Stimulated activated CD4-positive, alpha-beta T cell treated with anti-CD3 and anti-CD28 coated beads, Interleukin-1b, Interleukin-23, amount 100 ng/mL, for 24 hours (primary cell): Measurements from ENCODE around the gene ASIC4.
A peak's percentile ranks its signal among the peaks of the same experiment; 100 is the strongest.

Source experiments
- DNase-seq, 4 experiments: peaks; one replicate each; pipeline ENCODE4 v3.0.0-alpha.2; 2020; ENCODE audit warnings: low read depth in 4 of 4, low spot score in 1 of 4

The ASIC4 gene

DNA sequence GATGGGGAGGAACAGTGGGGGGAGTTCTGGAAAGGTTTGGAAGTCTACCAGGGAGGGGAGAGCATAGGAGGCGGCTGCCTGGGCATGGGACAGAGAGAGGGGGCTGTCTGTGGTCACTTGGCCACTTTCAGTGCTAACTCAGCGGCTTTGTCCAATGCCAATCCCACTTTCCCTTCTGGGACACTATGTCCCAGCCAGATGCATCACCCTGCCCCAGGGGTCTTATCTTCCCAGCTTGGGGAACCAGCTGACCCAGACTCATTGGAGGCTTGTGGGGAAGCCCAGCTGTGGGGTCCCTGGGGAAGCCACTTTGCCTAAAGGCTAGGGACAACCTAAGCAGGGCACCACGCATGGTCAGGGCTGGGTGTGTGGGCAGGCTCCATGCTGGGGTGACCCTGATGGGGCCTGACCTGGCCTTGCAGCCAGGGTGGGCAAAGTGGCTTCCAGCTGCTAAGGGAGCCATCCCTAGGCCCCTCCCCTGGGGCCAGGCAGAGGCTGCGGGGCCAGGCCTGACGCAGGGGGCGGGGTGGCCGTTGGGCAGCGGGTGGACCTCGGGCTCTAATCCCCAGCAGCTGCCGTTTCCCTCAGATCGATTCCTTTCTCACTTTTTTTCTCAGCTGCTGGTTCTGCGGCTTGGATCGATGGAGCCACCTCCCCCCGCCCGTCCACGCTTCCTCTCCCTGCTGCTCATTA, 1.6 kb upstream of the ASIC4 start:
- DNase-seq, result no peak

DNA sequence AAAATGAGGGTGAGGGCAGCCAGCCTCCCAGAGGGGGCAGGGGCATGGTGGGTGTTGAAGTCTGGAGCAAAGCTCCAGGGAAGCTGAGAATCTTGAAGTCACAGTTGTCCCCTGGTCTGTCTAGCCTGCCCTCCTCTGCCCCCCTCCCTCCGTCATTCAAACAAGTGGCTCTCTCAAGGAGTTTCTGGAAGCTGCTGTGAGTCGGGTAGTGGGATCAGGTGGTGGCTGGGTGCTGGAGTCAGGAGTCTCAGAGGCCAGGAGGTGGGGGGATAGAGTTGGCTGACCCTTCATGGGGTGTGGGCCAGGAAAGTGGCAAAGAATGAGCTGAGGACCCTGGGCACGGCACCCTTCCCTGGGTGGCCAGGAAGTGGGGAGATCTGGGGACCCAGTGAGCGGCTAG, 495 bp upstream of the ASIC4 start:
- no peak for DNase-seq

DNA sequence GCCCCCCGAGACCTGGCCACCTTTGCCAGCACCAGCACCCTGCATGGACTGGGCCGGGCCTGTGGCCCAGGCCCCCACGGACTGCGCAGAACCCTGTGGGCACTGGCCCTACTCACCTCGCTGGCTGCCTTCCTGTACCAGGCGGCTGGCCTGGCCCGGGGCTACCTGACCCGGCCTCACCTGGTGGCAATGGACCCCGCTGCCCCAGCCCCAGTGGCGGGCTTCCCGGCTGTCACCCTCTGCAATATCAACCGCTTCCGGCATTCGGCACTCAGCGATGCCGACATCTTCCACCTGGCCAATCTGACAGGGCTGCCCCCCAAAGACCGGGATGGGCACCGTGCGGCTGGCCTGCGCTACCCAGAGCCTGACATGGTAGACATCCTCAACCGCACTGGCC, 554 bp downstream of the ASIC4 start:
- DNase-seq, result no peak

DNA sequence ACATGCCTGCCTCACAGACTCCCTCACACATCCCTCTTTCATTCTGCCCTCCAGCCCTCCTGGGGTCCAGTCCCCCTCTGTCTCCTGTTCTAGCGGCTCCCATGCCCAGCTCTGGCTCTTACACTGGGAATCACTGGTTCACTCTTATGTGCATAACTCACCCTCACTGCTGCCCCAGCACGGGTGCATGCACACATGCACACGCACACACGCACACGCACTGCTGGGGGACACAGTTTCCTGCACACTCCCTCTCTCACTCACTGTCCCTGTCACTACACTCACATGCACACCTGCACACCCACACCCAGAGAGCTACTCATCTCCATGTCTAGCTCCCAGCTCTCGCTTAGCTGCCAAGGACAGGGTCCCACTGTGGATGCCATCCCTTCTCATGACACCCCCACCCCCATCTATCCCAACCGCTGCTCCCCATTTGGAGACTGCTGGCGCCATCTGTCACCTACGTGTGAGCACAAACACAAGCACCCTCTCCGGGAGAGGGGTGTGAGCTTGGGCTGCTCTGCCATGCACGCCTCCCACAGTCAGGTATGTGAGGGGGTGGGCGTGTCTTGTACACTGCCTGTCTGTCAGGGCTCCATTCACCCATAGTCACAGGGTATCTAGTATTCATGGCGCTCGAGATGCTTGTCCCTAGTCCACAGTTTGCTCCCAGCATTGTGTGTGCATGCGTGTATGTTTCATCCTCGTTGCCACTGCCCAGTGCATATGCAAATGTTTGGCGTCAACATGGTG, 1.8 kb downstream of the ASIC4 start:
- no peak for DNase-seq

DNA sequence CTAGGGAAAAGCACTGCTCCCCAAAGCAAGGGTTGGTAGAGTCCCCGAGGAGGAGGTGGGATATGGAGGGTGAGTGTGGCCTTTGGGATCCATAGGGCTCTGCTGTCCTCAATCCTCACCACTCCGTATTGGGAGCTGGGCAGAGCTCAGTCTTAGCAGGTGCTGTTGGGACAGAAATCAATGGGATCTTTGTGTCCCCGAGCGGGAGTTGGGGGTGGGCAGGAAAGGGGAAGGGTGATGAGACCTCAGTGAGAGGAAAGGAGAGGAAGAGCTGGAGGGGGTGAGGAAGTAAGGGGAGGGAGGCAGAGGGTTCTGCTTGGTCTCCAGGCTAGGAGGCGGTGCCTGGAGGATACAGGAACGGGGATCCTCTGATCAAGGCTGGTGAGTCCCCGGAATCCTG, 2.6 kb downstream of the ASIC4 start:
- DNase-seq, result no peak

DNA sequence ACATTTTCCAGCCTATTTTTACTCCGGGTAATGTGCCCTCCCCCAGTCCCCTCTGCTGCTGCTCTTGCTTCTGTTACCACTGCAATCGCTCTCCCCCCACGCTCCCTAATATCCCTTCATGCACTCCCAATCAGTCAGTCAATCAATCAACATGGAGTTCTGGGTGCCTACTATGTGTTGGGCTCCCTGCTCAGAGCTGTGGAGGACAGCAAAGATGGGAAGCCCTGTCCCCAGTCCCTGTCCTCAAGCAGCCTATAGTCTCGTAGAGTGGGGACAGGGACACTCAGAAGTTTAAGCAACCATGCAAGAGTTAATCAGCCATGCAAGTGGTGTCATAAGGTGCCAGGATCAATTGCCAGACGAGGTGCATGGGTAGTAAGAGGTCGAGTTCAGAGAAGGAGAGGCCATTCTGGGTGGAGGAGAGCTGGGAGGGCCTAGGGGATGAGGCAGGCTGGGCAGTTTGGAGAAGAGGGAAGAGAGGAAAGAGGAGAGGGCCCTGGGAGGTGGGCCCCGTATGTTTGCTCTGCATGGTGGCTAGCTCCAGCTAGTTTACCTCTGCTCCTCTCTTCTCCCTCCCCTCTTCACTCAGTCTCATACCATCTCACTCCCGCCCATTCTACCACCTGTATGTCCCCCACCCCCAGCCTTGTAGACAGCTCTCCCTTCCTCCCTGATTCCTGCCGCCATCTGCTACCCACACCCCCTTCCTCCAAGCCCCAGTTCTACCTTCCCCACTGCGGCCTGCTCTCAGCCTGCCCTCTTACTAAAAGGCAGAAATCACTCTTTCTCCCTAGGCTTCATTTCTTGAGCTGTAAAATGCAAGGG, 3.9 kb downstream of the ASIC4 start:
- DNase-seq, result no peak

DNA sequence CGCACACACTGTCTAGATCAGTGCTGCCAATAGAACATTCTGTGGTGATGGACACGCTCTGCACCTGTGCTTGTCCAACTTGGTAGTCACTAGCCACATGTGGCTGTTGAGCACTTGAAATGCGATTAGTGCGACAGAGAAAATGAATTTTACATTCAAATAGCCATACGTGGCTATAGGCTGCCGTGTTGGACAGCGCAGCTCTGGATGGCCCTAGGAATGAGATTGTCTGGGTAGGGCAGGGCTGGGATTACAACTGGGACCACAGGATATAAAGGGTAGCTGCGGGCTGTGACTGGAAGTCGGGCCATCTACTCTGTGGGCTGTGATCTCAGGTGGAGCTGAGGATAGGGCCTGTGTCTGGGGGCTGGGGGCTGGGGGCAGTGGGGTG, 5.2 kb downstream of the ASIC4 start:
- DNase-seq, result no peak

DNA sequence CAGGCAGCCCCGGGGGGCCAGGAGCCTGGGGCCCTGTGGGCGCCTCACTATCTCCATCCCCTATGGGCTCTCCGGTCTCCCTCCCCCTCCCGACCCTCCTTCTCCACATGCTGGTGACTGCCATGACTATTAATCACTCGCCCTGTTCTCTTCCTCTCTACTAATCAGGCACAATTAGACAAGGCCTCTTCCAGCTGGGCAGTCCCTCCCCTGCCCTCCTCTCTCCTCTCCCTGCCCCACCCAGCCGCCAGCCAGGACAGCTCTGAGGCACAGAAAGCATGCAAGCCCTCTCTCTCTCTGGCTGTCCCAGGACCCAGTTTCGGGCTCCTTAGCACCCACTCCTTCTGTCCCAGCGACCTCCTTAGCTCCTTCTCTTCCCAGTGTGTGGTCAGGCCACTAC, 5.8 kb downstream of the ASIC4 start:
- DNase-seq, result no peak

DNA sequence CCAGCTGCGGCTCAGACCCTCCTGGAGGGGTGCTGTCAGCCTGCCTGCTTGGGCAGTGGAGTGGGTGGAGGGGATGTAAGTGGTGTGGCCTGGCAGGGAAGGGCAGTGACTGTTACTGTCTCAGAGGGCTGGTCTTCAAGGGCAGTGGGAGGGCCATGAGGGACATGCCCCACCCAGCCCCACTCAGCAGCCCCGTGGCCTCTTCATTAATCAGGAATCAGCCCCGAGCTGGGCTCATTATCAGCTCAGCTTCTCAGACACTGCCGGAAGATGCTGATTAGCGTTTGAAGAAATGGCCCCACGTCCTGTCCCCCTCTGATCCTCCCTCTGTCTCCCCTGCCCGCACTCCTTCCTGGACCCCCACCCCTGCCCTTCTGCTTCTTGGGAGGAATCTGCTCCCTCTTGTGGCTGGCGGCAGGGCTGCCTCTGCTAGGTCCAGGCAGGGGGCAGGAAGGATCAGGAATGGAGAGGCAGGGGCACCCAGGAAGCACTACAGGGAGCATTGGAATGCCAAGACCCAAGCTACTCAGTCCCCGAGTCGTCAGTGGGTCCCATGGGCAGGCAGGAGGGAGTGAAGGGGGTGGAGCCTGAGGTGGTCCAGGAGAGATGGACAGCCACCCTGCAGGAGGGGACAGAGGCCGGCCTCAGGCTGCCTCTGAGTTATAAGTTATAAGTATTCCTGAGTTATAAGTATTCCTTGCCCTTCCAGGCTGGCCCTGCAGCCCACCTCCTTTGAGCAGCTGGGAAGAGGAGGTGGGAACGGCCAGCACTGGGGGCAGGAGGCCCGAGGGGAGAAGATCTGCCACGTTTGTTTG, 7.0 kb downstream of the ASIC4 start:
- DNase-seq, result no peak

DNA sequence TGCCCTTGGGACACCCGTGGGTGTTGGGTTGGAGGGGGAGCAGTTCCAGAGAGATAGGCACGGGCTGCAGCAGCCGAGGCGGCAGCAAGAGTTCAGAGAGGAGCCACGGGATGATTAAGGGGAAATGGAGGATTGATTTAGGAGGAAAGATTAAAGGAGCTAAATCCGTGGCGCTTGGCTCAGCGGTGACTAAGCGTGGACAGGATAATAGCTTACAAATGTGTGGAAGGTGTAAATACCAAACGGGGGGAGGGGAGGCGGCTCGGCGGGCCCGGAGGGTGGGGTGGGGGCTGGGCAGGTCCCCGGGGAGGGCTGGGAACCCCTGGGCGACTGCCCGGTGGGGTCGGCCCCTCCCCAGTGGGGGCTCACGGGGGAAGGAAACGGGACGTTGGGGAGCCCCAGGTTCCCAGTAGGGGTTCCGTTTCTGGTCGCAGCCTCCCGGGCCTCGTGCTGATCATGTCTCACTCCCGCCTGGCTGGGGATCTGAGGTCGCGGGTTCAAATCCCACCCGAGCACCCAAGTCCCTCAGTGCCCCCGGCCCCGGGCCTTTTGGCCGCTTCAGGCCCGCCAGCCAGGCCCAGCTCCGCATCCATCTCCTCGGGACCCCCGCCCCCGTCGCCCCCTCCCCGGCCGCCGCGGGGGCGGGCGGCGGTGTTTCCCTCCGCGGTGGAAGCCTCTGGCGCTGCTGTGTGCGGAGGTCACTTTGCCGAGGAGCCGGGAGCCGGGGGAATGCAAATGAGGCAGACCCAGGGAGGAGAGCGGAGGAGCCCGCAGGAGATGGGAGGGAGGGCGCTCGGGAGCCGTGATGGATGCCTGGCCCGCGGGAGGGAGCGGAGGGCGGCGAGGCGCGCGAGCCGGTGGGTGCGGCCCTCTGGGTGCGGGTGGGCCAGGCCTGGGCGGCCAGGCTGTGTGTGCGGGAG, 8.1 kb downstream of the ASIC4 start:
- DNase-seq, result no peak

DNA sequence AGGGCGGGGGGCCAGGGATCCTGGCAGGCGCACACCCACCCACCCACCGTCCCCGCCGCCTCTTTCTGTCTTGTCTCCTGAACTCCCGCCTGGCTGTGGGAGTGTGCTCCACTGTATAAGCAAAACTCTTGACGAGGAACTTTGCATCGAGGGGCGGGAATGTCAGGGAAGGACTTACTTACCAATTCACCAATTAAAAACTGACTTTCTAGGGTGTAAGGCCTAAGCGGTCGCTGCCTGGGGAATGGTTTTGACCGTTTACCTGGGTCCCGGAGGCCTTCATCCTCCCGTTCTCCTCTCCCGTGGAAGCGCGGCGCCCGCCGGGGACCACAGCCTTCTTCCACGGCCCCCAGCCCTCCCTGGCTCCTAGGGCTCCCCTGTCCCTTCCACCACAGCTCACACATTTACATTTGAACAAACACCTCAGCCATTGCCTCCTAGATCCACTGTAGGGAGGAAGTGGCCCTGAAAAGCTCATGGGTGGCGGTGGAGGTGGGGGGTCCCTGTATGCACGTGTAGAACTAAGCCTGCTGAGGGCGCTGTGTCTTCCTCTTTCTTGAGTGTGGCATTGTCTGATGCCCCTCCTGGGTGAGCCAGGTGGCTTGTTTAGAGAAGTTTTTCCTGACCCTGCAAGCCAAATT, 8.9 kb downstream of the ASIC4 start:
- no peak for DNase-seq

DNA sequence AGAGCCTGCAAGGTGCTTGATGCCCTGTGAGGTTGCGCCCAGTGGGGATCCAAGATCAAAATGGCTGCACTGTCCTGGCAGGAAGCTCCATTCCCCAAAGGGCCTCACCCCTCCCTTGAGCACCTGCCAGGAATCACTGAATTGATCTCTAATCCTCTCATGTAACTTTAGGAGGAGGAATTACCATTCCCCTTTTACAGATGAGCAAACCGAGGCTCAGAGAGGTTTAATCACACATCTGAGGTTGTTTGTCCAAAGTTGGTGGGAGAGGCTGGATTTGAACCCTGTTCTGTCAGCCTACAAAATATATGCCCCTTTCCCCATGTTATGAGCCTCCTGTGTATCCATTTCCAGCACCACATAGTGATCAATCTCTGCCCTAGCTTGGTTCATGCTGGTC, 10.5 kb downstream of the ASIC4 start:
- no peak for DNase-seq

DNA sequence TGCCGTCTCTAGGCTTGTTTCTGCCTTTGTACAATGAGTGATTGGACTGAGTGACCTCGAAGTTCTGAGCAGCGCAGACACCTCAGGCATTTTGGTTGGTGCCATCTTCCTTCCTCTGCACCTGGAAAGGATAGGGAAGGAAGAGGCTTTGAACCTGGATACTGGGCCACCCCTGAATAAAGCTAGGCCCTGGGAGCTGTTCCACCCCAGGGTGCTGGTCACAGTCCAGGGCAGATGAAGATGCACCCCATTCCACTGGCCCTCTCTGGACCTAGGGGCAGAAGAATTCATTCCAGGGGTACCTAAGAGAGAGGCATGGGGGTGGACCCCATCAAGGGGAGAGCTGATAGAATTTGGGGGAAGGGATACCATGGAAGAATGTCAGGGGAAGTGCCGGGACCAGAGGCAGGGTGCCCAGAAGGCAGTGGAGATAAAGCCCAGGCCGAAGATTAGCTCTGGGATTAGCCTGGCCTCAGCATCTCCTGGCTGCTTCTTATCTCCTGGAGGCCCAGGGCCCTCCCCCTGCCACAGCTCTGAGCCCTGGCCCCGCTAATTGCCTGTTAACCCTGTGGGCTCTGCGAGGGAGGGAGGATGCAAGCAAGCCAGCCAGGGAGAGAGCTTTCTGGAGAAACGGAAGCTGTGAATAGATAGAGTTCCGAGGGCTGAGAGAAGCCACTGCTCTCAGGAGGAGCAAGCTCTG, 11.4 kb downstream of the ASIC4 start:
- DNase-seq, result no peak

DNA sequence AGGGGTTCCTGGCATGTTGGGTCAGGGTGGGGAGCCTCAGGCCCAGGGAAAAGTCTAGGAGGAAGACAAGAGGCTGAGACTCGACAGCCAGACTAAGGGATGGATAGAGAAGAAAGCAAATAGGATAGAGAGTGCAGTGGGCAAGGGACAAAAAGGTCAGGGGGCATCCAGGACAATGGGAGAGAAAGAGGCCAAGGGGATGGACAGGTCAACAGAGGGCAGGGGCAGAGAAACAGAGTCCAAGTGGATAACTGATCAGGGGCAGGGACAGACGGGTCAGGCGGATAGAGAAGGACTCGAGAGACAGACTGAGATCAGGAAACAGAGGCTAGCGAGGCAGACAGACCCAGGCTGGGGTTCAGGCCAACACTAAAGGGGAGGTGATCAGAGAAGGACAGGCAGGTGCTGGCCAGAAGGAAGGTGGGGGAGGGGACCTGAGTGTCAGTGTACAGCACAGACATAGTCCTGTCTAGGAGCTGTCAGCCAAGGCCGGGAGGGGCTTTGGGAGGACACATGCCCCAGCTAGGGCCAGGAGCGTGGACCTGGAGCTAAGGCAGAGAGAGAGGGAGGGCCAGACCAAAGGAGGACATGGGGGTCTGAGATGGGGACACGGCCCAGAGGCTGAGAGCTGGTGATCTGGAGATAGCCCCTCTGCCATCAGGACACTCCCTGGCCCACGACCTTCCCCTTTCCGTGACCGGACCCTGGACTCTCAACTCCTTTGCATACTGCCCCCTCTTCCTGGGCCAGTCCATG, 12.2 kb downstream of the ASIC4 start:
- DNase-seq, result no peak

DNA sequence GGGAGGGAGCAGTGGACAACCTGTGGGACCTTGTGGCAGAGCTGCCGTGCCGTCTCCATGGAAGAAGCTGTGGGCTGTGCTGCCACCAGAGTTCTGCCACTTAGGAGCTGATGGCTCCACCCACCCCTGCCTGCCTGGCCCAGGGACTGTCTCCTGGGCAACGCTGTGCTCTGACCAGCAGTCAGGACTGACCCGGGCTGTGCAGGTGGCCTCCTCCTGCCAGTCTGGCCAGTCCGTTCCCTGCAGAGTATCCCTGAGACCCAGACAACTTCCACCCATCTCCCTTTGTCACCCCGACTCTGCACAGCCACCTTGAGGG, 12.8 kb downstream of the ASIC4 start:
- no peak for DNase-seq

DNA sequence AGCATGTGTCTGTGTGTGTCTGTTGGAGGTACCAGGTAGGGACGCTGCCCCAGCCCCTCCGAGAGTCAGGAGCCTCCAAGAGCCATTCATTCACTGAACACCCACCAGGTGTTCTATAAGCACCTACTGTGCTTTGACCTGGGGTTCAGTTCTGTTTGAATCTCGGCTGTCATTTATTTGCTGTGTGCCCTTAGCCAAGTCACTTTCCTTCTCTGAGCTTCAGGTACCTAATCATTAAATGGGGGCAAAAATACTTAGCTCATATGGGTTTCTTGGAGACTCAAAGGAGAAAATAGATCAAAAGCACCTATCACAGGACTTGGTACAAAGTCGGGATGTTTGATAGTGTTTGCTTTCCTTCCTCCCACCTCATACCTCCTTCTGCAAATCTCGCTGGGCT, 13.2 kb downstream of the ASIC4 start:
- DNase-seq, result no peak

DNA sequence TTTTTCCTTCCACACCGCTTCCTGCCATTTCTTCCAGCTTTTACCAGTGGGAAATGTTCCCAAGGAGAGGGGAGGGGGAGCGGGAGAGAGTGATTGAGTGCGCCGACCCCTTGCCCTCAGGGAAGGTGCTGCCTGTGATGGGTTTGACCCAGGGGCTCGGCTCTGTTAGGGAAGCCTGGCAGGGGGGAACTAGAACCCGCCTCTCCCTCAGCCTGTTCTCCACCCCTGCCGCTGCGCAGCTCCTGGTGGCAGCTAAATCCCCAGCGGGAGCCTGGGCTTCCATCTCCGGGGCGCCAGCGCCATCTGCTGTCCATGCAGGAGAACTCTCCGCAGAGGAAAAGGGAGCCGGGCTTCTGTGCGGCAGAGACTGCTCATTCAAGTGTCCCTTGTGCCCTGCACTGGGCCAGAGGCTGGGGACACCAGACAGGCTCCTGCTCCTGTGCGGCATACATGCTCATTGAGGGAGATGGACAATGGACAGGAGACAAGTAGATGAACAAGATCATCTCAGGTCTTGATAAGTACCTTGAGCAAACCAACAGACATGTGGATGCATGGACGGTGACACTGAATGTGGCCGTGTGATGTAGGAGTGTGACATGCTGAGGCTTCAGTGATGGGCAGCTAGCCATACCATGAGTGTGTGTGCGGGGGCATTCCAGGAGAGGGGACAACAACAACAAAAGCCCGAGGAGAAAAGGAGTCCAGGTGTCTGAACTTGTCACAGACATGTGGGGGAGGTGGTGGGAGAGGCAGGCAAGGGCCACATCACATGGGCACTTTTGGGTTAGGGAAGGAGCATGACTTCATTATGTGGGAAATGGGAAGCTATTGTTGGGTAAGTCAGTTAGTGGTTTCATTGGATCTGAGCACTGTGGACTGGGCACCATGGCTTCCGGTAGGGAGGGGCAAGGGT, 16.0 kb downstream of the ASIC4 start:
- DNase-seq, result peak; percentile 73 to 84 (median 82)
